ENCODE results near the gene TMEM202. TPM values are rescaled to one million over a fixed set of nuclear protein-coding genes. Genes with fewer than 3 reads are reported as not detected.
"Not testable (repeated sequence)": the region's sequence is repeated elsewhere in the genome, so short reads cannot be mapped to it uniquely, and the experiment has no call there.

TMEM202 gene
- total and polyA plus RNA-seq, 7 donors, result not detected

- no peaks in the 10 kb centered on the region for H3K36me3 ChIP-seq
- TF ChIP-seq POLR2AphosphoS5 (IDR thresholded peaks at IDR 0.05) (no peak), CTCF (IDR thresholded peaks at IDR 0.05) (no peak), POLR2A (IDR thresholded peaks at IDR 0.05) (no peak), EP300 (IDR thresholded peaks at IDR 0.05) (no peak)
- no peak for DNase-seq
- peaks cover 0 to 6% (median 3%) of the 10 kb centered on the region in 4 donors for H3K9me3 ChIP-seq
- no peak overlapping the region for H3K4me3 ChIP-seq
- 94 to 95% methylated on average over 1 of the region's 1 CpG for WGBS, 2 donors
- peaks cover 0 to 3% (median 0%) of the 10 kb centered on the region in 4 donors for H3K4me1 ChIP-seq
- H3K27me3 ChIP-seq, result no peaks in the 10 kb centered on the region
- intact Hi-C loops (cut with DNase I), result no loop called here
- H3K27ac ChIP-seq, result no peak overlapping the region
Measured at GRCh38 chr15:72437650-72438316, 39.7 kb downstream of the TMEM202 start.

- H3K4me3 ChIP-seq; DNase-seq; H3K36me3 ChIP-seq; H3K4me1 ChIP-seq; H3K27ac ChIP-seq; H3K9me3 ChIP-seq; H3K27me3 ChIP-seq; intact Hi-C loops (cut with DNase I): not testable (repeated sequence)
- whole genome bisulfite sequencing, 2 donors, result 90% methylated on average over 3 of the region's 5 CpGs
Measured at GRCh38 chr15:72442848-72443247, 44.7 kb downstream of the TMEM202 start.

- no peak for TF ChIP-seq POLR2AphosphoS5 (IDR thresholded peaks at IDR 0.05)
- TF ChIP-seq EP300 (IDR thresholded peaks at IDR 0.05), result no peak
- no peak for TF ChIP-seq POLR2A (IDR thresholded peaks at IDR 0.05)
- no peak for TF ChIP-seq CTCF (IDR thresholded peaks at IDR 0.05)
- H3K4me3 ChIP-seq, result no peak overlapping the region
- WGBS, 2 donors, result 70 to 82% methylated on average over 1 of the region's 1 CpG
- H3K4me1 ChIP-seq, result no peaks in the 10 kb centered on the region
- no peaks in the 10 kb centered on the region for H3K9me3 ChIP-seq
- DNase-seq, result no peak
- intact Hi-C loops (cut with DNase I), result no loop called here
- no peaks in the 10 kb centered on the region for H3K36me3 ChIP-seq
- H3K27ac ChIP-seq, result no peak overlapping the region
- H3K27me3 ChIP-seq, result no peaks in the 10 kb centered on the region
Measured at GRCh38 chr15:72445426-72445825, 47.3 kb downstream of the TMEM202 start.

- no peaks in the 10 kb centered on the region for H3K9me3 ChIP-seq
- H3K4me1 ChIP-seq, result no peaks in the 10 kb centered on the region
- H3K4me3 ChIP-seq, result no peak overlapping the region
- no peaks in the 10 kb centered on the region for H3K27me3 ChIP-seq
- WGBS, 2 donors, result 85 to 86% methylated on average over 6 of the region's 6 CpGs
- H3K27ac ChIP-seq, result no peak overlapping the region
- no peak for DNase-seq
- intact Hi-C loops (cut with DNase I), result no loop called here
- H3K36me3 ChIP-seq, result no peaks in the 10 kb centered on the region
- TF ChIP-seq CTCF (IDR thresholded peaks at IDR 0.05), result no peak
- TF ChIP-seq POLR2A (IDR thresholded peaks at IDR 0.05), result no peak
- no peak for TF ChIP-seq POLR2AphosphoS5 (IDR thresholded peaks at IDR 0.05)
- TF ChIP-seq EP300 (IDR thresholded peaks at IDR 0.05), result no peak
Measured at GRCh38 chr15:72450805-72451204, 52.7 kb downstream of the TMEM202 start.

GRCh38 chr15:72451224-72451623 is 53.1 kb downstream of the TMEM202 start:
- no peak overlapping the region for H3K4me3 ChIP-seq
- 64 to 86% methylated on average over 9 of the region's 9 CpGs for WGBS, 2 donors
- intact Hi-C loops (cut with DNase I), result no loop called here
- DNase-seq, result no peak
- no peak for TF ChIP-seq POLR2A (IDR thresholded peaks at IDR 0.05)
- no peak for TF ChIP-seq EP300 (IDR thresholded peaks at IDR 0.05)
- TF ChIP-seq CTCF (IDR thresholded peaks at IDR 0.05), result no peak
- no peak for TF ChIP-seq POLR2AphosphoS5 (IDR thresholded peaks at IDR 0.05)
- H3K4me1 ChIP-seq, result no peaks in the 10 kb centered on the region
- no peaks in the 10 kb centered on the region for H3K36me3 ChIP-seq
- no peak overlapping the region for H3K27ac ChIP-seq
- H3K9me3 ChIP-seq, result no peaks in the 10 kb centered on the region
- no peaks in the 10 kb centered on the region for H3K27me3 ChIP-seq

All from sigmoid colon (tissue), 7 donors.